Stimulated activated effector memory CD8-positive, alpha-beta T cell treated with anti-CD3 and anti-CD28 coated beads, Interleukin-12 subunit alpha, Interleukin-12 subunit beta, amount 100 ng/mL, for 72 hours (primary cell): ENCODE measurements around the gene SNX4.
A peak's percentile ranks its signal among the peaks of the same experiment; 100 is the strongest.
"Not testable (repeated sequence)": the region's sequence is repeated elsewhere in the genome, so short reads cannot be mapped to it uniquely, and the experiment has no call there.

Source experiments
- ATAC-seq: fragments of 150-1000 bp; cut with Tn5 transposase; 2 replicates; pipeline ENCODE4 v1.10.0; 2021
- DNase-seq, 2 donors: peaks; one replicate each; pipeline ENCODE4 v3.0.0; 2021 to 2022; ENCODE audit warnings: low spot score in 2 of 2
- H3K27ac Mint-ChIP-seq: one replicate; pipeline ENCODE4 v1.8.0; 2022; ENCODE audit warnings: mild to moderate bottlenecking, mixed read lengths
- H3K36me3 Mint-ChIP-seq: one replicate; pipeline ENCODE4 v1.8.0; 2022; ENCODE audit warnings: mild to moderate bottlenecking, mixed read lengths
- H3K4me1 Mint-ChIP-seq: one replicate; pipeline ENCODE4 v1.8.0; 2022; ENCODE audit warnings: mixed read lengths
- H3K4me3 Mint-ChIP-seq: one replicate; pipeline ENCODE4 v1.8.0; 2022; ENCODE audit warnings: mild to moderate bottlenecking, mixed read lengths
- H3K9me3 Mint-ChIP-seq: one replicate; pipeline ENCODE4 v1.8.0; 2022; ENCODE audit warnings: mixed read lengths

Gene SNX4

DNA sequence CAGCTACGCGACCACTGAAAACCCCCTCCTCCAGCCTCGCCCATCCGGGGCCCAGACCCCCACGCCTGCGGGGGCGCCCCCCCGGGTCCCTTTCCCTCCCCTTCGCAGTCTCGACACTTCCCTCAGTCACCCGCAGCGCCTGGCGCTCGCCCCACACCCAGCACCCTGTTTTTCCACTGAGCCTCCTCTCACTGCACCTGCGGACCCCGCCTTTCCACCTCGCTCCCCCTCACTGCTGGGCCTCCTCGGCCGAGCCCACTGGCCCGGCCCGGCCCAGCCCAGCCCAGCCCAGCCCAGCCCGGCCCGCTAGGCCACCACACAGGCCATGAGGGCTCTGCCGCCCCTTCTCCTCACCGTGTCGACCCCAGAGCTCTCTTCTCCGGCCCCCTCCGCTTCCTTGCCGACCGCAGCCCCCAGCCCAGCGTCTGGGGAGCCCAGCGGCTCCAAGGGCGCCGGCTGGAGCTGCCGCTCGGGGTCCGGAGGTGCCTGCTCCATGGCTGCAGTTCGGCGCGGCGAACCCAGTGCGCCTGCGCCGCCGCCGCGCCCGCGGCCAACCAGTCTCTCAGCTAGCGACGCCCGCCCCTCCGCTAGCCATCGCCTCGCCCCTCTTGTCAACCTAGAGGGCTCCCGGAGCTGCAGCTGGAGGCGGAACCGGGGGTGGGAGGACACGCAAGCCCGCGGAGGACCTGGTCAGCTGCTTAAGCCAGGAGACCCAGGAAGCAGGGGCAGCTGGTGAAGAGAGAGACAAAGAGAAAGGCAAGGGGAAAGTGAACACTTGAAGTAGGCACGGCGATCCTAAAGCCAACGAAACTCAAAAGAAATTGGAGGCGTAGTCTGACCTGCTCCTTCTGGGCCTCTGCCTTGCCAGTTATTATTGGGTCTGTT lies at the start of gene SNX4:
SNX4 (minus strand) TSS at position 525 of the 885 bp plus-strand sequence; CDS start at position 495, 30 bp downstream.
- Mint-ChIP-seq H3K4me1 (peaks cover 38% of the 10 kb centered on the region), H3K9me3 (no peaks in the 10 kb centered on the region), H3K27ac (peak within 1 kb of the TSS; percentile 97), H3K4me3 (peak within 1 kb of the TSS; percentile 96), H3K36me3 (peaks cover 28% of the 10 kb centered on the region)
- ATAC-seq, result peak; percentile 98
- peak; percentile 70 to 90 for DNase-seq

DNA sequence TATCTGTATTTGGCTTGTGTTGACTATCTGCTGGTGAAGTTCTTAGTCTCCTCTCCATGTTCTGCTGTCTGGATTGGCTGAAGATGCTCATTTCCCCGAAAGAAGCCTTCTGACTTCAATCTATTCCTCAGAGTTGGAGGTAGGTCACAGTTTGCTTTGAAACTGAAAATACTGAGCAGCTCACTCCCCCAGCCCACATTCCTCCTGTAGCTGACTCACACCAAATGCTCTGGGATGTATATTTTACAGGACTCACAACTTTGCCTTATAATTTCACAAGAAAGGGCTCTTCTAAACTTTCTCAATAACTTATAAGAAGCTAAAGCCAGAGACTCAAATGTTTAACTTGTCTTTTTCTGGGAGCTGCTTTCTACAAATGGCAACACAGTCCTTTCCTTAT lies 36.3 kb upstream of the SNX4 start:
- Mint-ChIP-seq H3K9me3 (no peaks in the 10 kb centered on the region), H3K27ac (peak overlapping the region; percentile 67), H3K4me3 (no peak overlapping the region), H3K36me3 (peaks cover 62% of the 10 kb centered on the region), H3K4me1 (no peaks in the 10 kb centered on the region)
- no peak for DNase-seq
- ATAC-seq, result peak; percentile 34

DNA sequence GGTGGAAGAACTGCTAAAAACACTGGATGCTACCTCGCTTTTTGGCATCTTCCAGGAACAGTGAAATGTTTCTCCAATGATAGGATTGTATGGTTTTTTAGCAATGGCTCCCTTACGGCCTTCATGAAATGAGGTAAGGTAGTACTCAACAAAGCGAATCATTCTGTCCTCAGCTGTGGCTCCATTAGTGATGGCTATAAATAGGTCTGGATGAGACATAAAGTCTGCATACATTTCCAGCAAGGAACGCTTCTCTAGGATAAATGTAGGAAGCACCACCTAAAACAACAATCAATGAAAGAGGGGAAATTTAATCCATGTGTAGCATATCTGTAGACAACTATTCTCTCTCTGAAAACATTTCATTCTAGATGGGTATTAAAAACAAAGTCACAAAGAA lies 32.4 kb upstream of the SNX4 start:
- Mint-ChIP-seq H3K4me1 (no peaks in the 10 kb centered on the region), H3K27ac (no peak overlapping the region), H3K4me3 (no peak overlapping the region), H3K36me3 (peaks cover 48% of the 10 kb centered on the region), H3K9me3 (no peaks in the 10 kb centered on the region)
- ATAC-seq (no peak), DNase-seq (no peak)

DNA sequence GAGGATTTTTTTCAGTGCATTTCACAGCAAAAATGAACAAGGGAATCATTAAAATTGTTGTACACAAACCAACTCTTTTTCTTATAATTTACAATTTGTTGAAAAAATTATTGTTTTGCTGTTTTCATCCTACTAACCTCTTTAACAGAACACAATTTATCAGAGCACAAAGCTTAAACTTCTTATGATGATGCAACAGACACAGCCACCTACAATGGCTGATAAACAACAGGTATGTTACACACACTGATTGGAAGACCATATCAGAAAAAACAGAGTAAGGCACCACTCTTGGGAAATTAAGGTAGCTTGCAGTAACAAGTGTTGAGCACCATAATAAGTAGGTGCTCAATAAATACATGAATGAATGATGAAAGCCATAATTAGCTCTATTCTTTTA lies 8.9 kb upstream of the SNX4 start:
- ATAC-seq, result no peak
- H3K9me3 Mint-ChIP-seq, result no peaks in the 10 kb centered on the region
- no peak overlapping the region for H3K4me3 Mint-ChIP-seq
- H3K4me1 Mint-ChIP-seq, result no peaks in the 10 kb centered on the region
- H3K36me3 Mint-ChIP-seq, result peaks cover 44% of the 10 kb centered on the region
- no peak overlapping the region for H3K27ac Mint-ChIP-seq
- no peak for DNase-seq

GRCh38 chr3:125525153-125525552 lies 5.2 kb upstream of the SNX4 start:
- ATAC-seq, result no peak
- peaks cover 4% of the 10 kb centered on the region for H3K4me1 Mint-ChIP-seq
- no peak overlapping the region for H3K27ac Mint-ChIP-seq
- H3K4me3 Mint-ChIP-seq, result no peak overlapping the region
- no peaks in the 10 kb centered on the region for H3K9me3 Mint-ChIP-seq
- no peak for DNase-seq
- peaks cover 20% of the 10 kb centered on the region for H3K36me3 Mint-ChIP-seq

DNA sequence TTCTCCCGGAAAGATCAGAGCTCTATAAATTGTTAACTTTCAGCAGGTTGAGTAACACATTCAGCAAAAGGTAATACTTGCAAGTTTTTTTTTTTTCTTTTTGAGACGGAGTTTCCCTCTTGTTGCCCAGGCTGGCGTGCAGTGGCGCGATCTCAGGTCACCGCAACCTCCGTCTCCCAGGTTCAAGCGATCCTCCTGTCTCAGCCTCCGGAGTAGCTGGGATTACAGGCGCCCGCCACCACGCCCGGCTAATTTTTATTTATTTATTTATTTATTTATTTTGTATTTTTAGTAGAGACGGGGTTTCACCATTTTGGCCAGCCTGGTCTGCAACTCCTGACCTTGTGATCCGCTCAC lies 539 bp upstream of the SNX4 start:
- Mint-ChIP-seq H3K4me3 (peak overlapping the region; percentile 96), H3K4me1 (peaks cover 37% of the 10 kb centered on the region), H3K36me3 (peaks cover 22% of the 10 kb centered on the region), H3K27ac (peak overlapping the region; percentile 97)
- DNase-seq, ATAC-seq, H3K9me3 Mint-ChIP-seq: not testable (repeated sequence)

- H3K4me1 Mint-ChIP-seq, result peaks cover 54% of the 10 kb centered on the region
- peaks cover 49% of the 10 kb centered on the region for H3K36me3 Mint-ChIP-seq
- DNase-seq (no peak), ATAC-seq (no peak)
- H3K4me3 Mint-ChIP-seq, result no peak overlapping the region
- H3K27ac Mint-ChIP-seq, result peak overlapping the region; percentile 76
- no peaks in the 10 kb centered on the region for H3K9me3 Mint-ChIP-seq
Measured at GRCh38 chr3:125515421-125515820, 4.6 kb downstream of the SNX4 start.

DNA sequence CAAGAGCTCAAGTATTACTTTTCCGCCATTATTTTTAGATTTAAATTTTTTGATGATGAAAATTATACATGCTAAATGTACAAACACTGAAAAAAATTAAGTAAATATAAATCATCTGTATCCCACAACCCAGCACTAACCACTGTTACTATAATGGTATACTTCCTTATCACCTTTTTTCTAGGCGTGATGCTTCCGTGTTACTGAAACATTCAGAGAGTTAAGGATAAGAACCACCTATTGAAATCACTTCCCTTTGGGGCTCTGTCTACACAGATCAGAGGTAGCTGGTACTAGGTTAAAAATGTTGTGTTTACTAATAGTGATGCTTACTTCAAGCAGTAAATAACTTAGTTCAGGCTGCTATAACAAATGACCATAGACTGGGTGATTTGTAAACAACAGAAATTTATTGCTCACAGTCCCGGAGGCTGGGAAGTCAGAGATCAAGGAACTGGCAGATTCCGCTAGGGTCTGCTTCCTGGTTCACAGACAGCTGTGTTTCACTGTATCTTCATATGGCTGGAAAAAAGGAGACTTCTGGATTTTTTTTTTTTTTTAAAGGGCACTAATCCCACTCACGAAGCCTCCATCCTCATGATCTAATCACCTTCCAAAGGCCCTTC lies 6.4 kb downstream of the SNX4 start:
- ATAC-seq, result no peak
- Mint-ChIP-seq H3K36me3 (peaks cover 60% of the 10 kb centered on the region), H3K4me1 (peaks cover 38% of the 10 kb centered on the region), H3K4me3 (no peak overlapping the region), H3K9me3 (no peaks in the 10 kb centered on the region), H3K27ac (no peak overlapping the region)
- DNase-seq, result no peak

DNA sequence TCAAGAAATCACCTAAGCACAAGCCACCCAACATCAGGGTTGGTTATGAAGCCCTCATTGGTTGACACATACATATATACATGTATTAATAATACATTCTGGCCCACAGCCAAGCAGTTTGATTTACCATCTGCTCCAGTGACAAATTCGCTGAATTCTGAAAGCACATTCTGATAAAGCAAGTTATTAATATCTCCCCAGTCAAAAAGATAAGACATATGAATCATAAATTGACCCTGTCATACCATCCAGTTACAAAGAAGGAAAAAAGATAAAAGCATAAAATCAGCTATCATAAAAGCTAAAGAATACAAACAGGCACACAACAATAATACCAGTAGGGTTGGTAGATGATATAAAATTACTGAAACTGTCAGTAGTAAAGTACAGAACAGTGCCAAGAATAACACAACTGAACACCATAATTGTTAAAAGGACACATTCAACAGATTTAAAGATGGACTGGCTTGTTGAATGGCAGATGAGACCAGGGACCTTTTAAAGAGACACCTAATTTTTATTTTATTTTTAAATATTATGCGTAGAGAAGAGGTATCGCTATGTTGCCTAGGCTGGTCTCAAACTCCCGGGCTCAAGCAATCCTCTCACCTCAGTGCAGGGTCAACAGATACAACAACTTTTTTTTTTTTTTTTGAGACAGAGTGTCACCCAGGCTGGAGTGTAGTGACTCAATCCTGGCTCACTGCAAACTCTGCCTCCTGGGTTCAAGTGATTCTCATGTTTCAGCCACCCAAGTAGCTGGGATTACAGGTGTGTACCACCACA lies 7.7 kb downstream of the SNX4 start:
- peaks cover 73% of the 10 kb centered on the region for H3K36me3 Mint-ChIP-seq
- DNase-seq (peak; percentile 25 to 70), ATAC-seq (peak; percentile 98)
- H3K4me3 Mint-ChIP-seq, result peak overlapping the region; percentile 25
- H3K27ac Mint-ChIP-seq, result peak overlapping the region; percentile 68
- H3K9me3 Mint-ChIP-seq, result peaks cover under 1% of the 10 kb centered on the region
- H3K4me1 Mint-ChIP-seq, result peaks cover 36% of the 10 kb centered on the region

DNA sequence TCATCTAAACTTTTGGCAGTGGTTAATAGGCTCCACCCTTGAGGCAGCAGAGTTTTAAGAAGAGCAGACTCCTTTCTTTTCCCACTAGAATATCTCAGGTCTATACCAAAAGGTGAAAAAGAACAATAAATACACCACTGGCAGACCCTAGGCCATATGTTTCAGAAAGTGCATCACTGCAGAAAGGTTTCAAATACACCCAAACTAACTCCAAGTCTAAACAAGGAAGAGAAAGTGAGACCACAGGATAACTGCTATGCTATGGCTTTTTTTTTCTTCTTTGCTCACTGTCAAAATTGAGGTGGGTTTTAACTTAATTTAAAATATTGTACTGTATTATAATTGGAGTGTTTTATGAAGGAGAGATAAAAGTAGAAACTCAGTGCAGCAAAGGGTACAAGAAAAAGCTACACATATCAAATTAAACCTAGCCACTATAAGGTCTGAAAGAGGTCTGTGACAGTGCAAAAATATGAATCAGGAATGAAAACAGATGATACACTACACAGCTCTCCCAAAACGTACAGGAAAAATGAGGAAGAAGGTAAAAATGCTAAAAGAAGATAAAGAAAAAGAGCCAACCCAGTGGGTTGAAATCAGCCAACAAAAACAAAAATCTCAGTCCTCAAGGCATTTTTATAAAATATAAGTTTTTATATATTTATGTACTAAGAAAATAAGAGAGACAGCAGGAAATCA lies 8.4 kb downstream of the SNX4 start:
- DNase-seq (no peak), ATAC-seq (no peak)
- peaks cover 28% of the 10 kb centered on the region for H3K4me1 Mint-ChIP-seq
- peaks cover 4% of the 10 kb centered on the region for H3K9me3 Mint-ChIP-seq
- H3K36me3 Mint-ChIP-seq, result peaks cover 74% of the 10 kb centered on the region
- peak overlapping the region; percentile 68 for H3K27ac Mint-ChIP-seq
- H3K4me3 Mint-ChIP-seq, result peak overlapping the region; percentile 25

DNA sequence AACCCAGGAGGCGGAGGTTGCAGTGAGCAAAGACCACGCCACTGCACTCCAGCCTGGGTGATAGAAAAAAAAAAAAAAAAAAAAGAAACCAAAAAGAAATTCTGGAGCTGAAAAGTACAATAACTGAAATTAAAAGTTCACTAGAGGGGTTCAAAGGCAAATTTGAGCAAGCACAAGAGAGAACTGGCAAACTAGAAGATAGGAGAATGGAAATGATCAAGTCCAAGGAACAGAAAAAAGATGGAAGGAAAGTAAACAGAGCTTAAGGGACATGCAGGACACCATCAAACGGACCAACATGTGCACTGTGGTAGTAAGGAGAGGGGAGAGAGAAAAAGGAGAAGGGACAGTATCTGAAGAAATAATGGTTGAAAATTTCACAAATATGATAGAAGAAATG lies 12.9 kb downstream of the SNX4 start:
- DNase-seq, result no peak
- Mint-ChIP-seq H3K36me3 (peaks cover 89% of the 10 kb centered on the region), H3K9me3 (peaks cover 4% of the 10 kb centered on the region), H3K4me3 (no peak overlapping the region), H3K27ac (no peak overlapping the region), H3K4me1 (peaks cover 21% of the 10 kb centered on the region)
- no peak for ATAC-seq

DNA sequence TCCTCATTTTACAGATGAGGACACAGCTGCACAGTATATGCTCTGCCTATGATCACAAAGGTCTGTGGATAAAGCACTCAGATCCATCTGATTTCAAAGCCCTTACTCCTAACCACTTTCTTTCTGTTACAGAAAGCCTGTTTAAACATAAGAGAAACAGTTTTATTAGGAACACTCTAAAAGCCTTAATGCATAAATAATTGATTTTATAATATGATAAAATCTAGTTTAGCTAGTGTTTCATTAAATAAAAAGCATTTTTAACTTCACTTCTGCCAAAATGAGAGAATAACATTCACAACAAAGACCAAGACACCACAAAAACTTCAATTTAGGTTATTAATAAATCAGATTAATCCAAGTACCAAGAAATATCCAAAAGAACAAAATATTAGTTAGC lies 21.4 kb downstream of the SNX4 start:
- DNase-seq, result no peak
- ATAC-seq, result no peak
- H3K4me3 Mint-ChIP-seq, result no peak overlapping the region
- no peaks in the 10 kb centered on the region for H3K9me3 Mint-ChIP-seq
- no peak overlapping the region for H3K27ac Mint-ChIP-seq
- H3K36me3 Mint-ChIP-seq, result peaks cover 95% of the 10 kb centered on the region
- H3K4me1 Mint-ChIP-seq, result no peaks in the 10 kb centered on the region

GRCh38 chr3:125496701-125497100 lies 23.3 kb downstream of the SNX4 start:
- Mint-ChIP-seq H3K36me3 (peaks cover 95% of the 10 kb centered on the region), H3K9me3 (no peaks in the 10 kb centered on the region)

DNA sequence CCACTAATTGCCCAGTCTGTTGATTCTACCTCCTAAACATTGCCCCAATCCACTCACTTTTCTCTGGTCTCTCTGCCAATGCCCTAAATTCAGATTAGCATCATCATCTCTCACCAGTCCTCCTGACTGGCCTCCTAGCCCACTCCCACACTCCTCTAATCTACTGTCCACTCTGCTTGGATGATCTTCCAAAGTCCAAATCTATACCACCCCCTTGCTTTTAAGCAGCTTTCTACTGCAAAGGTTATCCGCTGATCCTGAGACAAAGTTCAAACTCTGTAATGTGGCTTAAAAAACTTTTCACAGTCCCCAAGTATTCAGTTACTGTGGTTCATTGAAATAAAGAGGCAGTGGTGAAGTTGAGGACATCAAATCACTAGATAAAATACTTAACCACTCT lies 37.6 kb downstream of the SNX4 start:
- Mint-ChIP-seq H3K4me3 (no peak overlapping the region), H3K27ac (no peak overlapping the region), H3K36me3 (peaks cover 32% of the 10 kb centered on the region), H3K4me1 (no peaks in the 10 kb centered on the region), H3K9me3 (no peaks in the 10 kb centered on the region)
- no peak for ATAC-seq
- DNase-seq, result no peak

More at GRCh38 chr3:125496701-125497100, 23.3 kb downstream of the SNX4 start:
- Mint-ChIP-seq H3K4me1 (no peaks in the 10 kb centered on the region), H3K27ac (no peak overlapping the region), H3K4me3 (no peak overlapping the region)
- ATAC-seq, result no peak
- no peak for DNase-seq

GRCh38 chr3:125481786-125482185 lies 38.2 kb downstream of the SNX4 start:
- no peaks in the 10 kb centered on the region for H3K9me3 Mint-ChIP-seq

More at GRCh38 chr3:125481786-125482185, 38.2 kb downstream of the SNX4 start:
- Mint-ChIP-seq H3K4me3 (no peak overlapping the region), H3K36me3 (peaks cover 32% of the 10 kb centered on the region), H3K27ac (no peak overlapping the region), H3K4me1 (no peaks in the 10 kb centered on the region)
- ATAC-seq (no peak), DNase-seq (no peak)
